ENCODE data around the gene OR4D10.

Gene OR4D10

DNA sequence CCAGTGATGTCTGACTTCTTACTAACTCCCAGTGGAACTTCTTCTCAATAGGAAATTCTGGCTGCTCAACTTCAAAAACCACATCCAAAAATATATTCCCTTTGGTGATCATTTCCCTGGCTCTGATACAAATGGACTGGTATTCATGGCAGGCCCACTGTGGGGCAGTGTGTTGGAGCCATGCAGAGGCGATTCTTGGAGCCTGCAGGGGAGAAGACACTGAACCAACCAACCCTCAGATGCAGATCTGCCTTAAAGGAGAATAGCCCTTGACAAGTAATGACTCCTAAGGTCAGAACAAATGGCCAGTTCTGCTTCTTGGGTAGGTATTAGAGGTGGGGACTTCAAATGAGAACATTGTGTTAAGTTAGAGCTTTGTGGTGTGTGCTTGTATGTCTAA, 50.4 kb downstream of the OR4D10 start:
- Histone ChIP-seq H2AFZ (ENCODE audit: low read depth, low read length) (no peak overlapping the region), H3K4me3 (ENCODE audit: low read depth in 1 of 2, low read length in 2 of 2) (no peak overlapping the region), H3K4me1 (ENCODE audit: insufficient read depth, low read length) (no peaks in the 10 kb centered on the region), H3K36me3 (ENCODE audit: insufficient read depth, low read length) (no peaks in the 10 kb centered on the region), H3K4me2 (ENCODE audit: insufficient read depth, low read length) (no peak overlapping the region), H3K9me3 (ENCODE audit: insufficient read depth, low read length, severe bottlenecking) (no peaks in the 10 kb centered on the region), H3K27ac (ENCODE audit: low read length) (no peak overlapping the region), H3K27me3 (ENCODE audit: insufficient read depth, low read length, poor library complexity) (peaks cover 11% of the 10 kb centered on the region), H4K20me1 (ENCODE audit: insufficient read depth, low read length) (no peaks in the 10 kb centered on the region), H3K79me2 (ENCODE audit: insufficient read depth, low read length) (no peaks in the 10 kb centered on the region), H3K9ac (ENCODE audit: low read depth, low read length) (no peak overlapping the region)
- DNase-seq (no peak), ATAC-seq (ENCODE audit: insufficient read depth, low read depth) (no peak)
- no peak for TF ChIP-seq EZH2 (IDR thresholded peaks at IDR 0.05; ENCODE audit: borderline replicate concordance, low read depth, low read length, severe bottlenecking)
- TF ChIP-seq, protein P1, sequence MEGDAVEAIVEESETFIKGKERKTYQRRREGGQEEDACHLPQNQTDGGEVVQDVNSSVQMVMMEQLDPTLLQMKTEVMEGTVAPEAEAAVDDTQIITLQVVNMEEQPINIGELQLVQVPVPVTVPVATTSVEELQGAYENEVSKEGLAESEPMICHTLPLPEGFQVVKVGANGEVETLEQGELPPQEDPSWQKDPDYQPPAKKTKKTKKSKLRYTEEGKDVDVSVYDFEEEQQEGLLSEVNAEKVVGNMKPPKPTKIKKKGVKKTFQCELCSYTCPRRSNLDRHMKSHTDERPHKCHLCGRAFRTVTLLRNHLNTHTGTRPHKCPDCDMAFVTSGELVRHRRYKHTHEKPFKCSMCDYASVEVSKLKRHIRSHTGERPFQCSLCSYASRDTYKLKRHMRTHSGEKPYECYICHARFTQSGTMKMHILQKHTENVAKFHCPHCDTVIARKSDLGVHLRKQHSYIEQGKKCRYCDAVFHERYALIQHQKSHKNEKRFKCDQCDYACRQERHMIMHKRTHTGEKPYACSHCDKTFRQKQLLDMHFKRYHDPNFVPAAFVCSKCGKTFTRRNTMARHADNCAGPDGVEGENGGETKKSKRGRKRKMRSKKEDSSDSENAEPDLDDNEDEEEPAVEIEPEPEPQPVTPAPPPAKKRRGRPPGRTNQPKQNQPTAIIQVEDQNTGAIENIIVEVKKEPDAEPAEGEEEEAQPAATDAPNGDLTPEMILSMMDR (IDR thresholded peaks at IDR 0.05; ENCODE audit: borderline replicate concordance, extremely low read depth, low read length, poor library complexity, severe bottlenecking), result no peak

DNA sequence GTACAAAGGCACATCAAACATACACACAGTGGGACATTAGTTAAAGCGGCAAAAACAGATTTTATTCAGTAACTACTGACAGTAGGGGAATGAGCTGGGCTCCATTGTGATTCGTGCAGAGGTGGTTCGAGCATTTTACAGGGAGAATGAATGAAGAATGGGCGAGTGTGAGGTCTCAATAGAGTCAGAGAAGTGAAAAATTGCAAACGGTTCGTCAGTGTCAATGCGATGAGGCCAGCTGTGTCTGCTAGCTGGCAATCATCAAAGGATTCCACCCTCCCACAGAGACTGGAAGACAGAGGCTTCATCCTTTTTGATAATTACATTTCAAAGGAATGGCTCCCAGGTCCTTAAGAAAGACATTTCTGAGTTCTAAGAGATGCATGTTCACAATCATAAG, 55.6 kb downstream of the OR4D10 start:
- TF ChIP-seq, protein P1 (IDR thresholded peaks at IDR 0.05; ENCODE audit: borderline replicate concordance, extremely low read depth, low read length, poor library complexity, severe bottlenecking), result no peak
- TF ChIP-seq EZH2 (IDR thresholded peaks at IDR 0.05; ENCODE audit: borderline replicate concordance, low read depth, low read length, severe bottlenecking), result no peak
- Histone ChIP-seq H2AFZ (ENCODE audit: low read depth, low read length) (no peak overlapping the region), H3K36me3 (ENCODE audit: insufficient read depth, low read length) (no peaks in the 10 kb centered on the region), H3K4me1 (ENCODE audit: insufficient read depth, low read length) (no peaks in the 10 kb centered on the region), H3K9me3 (ENCODE audit: insufficient read depth, low read length, severe bottlenecking) (no peaks in the 10 kb centered on the region), H3K27me3 (ENCODE audit: insufficient read depth, low read length, poor library complexity) (peaks cover 12% of the 10 kb centered on the region), H3K9ac (ENCODE audit: low read depth, low read length) (no peak overlapping the region), H3K79me2 (ENCODE audit: insufficient read depth, low read length) (no peaks in the 10 kb centered on the region), H4K20me1 (ENCODE audit: insufficient read depth, low read length) (no peaks in the 10 kb centered on the region), H3K4me2 (ENCODE audit: insufficient read depth, low read length) (no peak overlapping the region), H3K27ac (ENCODE audit: low read length) (no peak overlapping the region), H3K4me3 (ENCODE audit: low read depth in 1 of 2, low read length in 2 of 2) (no peak overlapping the region)
- ATAC-seq (ENCODE audit: insufficient read depth, low read depth), result no peak
- DNase-seq, result no peak

All from DND-41 (cell line).